Subcutaneous adipose tissue (tissue), 4 donors: ENCODE data around the gene MTUS2. TPM values are rescaled to one million over a fixed set of nuclear protein-coding genes. Genes with fewer than 3 reads are reported as not detected.

ENCODE experiments used
- total RNA-seq, 4 donors: library from RNA; depleted of rRNA; stranded (reverse); fragments of >200 nt; gene quantifications; one replicate each; pipeline ENCODE4 v1.1.0, GENCODE V29; 2016
- TF ChIP-seq, protein P1 (sequence below): fragments of 450-650 bp; IDR thresholded peaks from one replicate; pipeline ENCODE4 v1.5.1; 2016; ENCODE audit warnings: low read depth, mild to moderate bottlenecking, control low read depth, antibody characterized with exemption, moderate library complexity

MTUS2 gene
- not detected for total RNA-seq

DNA sequence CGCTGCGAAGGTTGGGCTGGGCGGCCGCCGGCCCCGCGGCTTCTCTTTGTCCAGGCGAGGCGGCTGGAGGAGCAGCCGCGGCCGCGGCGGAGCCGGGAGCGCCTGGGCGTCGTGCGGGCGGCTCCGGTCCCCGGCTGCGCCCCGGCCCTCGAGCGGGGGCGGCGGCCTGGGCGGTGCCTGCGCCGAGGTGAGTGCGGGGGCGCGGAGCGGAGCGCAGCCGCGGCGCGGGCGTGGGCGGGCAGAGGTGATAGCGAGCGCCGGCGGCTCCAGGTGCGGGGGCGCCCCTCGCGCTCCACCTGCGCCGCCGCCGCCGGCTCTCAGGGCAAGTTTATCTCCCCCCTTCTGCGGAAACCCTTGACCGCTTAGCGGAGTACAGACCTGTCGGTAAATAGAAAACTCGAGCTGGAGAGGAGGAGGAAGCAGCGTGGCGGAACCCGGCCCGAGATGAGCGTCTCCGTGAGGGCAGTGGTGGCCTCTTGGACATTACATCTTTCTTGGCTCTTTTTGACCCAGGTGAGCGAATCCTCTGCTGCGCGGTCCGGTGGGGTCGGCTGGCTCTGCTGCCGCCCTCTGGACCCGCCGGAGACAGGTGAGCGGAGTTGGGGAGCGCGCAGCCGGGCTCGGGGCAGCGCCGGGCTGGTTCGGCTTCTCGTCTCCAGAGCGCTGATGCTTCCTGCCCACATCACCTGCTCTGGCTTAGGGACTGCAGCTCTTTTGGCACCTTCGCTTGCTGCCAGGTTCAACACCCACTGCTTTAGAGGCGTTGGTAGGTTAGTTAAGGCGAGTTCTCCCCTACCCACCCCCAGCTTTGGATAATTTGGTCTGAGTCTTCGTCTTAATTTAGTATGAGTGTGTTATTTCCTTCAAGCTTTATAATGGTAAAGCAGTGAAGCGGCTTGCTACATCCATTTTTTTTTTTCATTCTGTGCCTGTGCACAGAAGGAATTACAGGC is at the start of gene MTUS2:
TSS of gene MTUS2 (plus strand) at position 241 of the 953 bp plus-strand sequence.
- TF ChIP-seq, protein P1, sequence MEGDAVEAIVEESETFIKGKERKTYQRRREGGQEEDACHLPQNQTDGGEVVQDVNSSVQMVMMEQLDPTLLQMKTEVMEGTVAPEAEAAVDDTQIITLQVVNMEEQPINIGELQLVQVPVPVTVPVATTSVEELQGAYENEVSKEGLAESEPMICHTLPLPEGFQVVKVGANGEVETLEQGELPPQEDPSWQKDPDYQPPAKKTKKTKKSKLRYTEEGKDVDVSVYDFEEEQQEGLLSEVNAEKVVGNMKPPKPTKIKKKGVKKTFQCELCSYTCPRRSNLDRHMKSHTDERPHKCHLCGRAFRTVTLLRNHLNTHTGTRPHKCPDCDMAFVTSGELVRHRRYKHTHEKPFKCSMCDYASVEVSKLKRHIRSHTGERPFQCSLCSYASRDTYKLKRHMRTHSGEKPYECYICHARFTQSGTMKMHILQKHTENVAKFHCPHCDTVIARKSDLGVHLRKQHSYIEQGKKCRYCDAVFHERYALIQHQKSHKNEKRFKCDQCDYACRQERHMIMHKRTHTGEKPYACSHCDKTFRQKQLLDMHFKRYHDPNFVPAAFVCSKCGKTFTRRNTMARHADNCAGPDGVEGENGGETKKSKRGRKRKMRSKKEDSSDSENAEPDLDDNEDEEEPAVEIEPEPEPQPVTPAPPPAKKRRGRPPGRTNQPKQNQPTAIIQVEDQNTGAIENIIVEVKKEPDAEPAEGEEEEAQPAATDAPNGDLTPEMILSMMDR: no peak

DNA sequence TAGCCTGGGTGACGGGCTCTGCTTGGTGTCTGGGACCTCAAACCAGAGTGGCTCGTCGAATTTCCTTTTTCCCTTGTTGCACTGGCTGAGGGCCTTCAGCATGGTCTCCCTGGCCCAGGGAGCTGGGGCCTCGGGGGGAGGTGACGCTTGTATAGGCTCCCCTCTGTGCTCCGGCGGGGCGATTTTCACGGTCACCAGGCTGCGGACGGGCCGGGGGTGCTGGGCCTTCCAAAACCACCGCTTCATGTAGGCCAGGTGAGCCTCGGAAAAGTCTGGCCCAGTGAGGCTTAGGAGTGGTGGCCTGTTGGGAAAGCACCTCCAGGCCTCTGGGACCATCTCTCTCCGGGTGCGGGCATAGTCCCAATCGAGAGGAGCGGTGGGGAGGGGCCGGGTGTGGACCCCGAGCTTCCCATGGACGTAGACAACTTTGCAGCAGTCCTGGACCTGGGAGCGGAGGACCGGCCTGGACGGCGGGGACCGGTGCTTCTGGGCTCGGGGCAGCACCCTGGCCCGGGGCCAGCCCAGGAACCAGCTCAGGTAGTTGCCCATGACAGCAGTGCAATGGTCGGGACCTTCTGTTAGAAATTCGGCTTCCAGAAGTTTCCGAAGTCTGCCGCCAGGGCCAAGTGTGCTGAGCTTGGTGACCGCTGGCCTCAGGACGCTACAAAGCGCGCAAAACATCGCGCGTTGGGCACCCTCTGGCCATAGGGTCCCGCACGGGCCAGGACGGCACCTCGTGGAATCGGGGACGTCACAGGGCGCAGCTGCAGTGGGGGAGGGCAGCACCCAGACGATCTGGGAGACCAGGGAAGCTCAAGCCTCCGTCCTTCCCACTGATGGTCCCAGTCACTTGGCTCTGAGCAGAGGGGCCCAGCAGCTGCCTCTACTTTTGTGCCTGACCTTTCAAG is 41.6 kb upstream of the MTUS2 start:
- TF ChIP-seq, protein P1: no peak

DNA sequence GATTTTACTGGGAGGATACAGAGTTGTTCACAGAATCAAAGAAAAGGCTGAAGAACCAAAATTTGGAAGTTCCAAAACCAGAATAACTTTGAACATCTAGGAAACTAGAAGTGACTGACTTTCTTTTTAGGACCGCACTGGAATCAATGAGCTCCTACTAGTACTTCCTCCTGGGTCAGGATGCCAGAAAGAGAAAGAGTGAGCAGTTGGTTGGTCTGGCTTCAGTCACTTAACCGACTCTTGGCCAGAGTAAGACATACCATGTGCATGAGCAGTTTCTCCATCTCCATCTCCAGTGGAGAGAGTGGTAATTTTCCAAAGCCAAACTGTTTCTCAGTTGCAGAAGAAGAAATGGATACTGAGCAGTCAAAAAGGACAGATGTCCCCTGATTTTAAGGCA is 27.1 kb upstream of the MTUS2 start:
- TF ChIP-seq, protein P1: no peak

GRCh38 chr13:28794396-28794795 is 25.7 kb upstream of the MTUS2 start:
- TF ChIP-seq, protein P1: no peak

DNA sequence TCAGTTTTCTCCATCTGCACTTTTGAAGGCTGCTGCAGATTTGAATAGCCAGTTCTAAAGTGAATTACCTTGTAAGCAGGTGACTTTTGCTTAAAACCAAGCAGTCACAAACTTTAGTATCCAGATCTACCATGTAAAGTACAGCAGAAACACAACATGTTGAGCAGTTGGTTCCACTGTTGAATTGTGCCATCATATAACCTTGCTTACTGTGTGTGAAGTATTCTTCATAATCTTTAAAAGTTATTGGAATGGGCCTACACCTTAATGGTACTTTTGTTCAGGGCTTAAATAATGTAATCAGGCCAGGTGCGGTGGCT is 23.2 kb upstream of the MTUS2 start:
- TF ChIP-seq, protein P1: no peak

DNA sequence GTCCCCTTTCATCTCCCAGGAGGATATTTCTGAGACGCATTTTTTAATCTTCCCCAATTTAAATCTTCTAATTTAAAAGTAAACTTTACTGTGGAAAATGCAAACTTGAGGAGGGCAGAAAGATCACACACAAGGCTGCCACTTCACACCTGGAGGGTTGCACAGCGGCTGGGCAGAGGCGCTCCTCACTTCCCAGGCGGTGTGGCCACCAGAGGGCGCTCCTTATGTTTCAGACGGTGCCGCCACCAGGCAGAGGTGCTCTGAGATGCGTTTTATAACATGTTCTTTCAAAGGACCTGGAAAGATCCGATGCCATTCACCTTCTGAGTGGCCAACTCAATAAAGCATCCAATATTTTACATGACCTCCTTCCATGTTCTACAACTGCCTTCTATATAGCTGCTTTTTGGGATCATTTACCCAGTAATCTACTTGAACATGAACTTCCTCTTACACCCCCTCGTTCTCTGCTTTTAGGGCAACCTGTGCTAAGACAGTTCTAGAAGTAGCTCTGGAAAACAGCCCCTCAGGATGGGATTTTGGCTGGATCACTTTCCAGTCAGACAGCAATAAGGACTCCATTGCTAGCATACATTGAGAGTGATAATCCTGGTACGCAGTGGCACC is 14.8 kb upstream of the MTUS2 start:
- TF ChIP-seq, protein P1: no peak
